Measurements from ENCODE around the gene HNRNPM. TPM values are rescaled to one million over a fixed set of nuclear protein-coding genes. Genes with fewer than 3 reads are reported as not detected.

The HNRNPM gene
- total RNA-seq, 6 experiments from 2014 or later, result 144 to 217 (median 194) TPM

DNA sequence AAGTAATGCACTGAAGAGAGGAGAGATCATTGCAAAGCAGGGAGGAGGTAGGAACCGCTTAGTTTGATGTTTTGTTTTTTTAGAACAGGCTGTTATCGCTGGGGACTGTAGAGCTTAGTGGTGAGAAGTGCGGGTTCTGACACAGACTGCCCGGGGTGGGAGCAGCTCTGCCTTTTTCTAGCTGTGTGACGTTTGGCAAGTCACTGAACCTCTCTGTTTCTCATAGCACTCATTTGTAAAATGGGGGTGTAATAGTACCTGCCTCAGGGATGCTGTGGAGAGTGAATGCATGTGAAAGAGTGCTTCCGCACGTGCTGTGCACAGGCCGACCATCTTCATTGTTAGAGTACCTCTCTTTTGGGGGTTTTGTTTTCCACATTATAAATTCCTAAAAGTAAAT lies 38.4 kb downstream of the HNRNPM start:
- H3K27ac Mint-ChIP-seq, result no peak overlapping the region
- DNase-seq, result no peak
- peaks cover 27% of the 10 kb centered on the region for H3K36me3 Mint-ChIP-seq (ENCODE audit: low read depth)
- no peaks in the 10 kb centered on the region for H3K9me3 Mint-ChIP-seq
- H3K4me3 Mint-ChIP-seq, result no peak overlapping the region
- TF ChIP-seq, protein P1, sequence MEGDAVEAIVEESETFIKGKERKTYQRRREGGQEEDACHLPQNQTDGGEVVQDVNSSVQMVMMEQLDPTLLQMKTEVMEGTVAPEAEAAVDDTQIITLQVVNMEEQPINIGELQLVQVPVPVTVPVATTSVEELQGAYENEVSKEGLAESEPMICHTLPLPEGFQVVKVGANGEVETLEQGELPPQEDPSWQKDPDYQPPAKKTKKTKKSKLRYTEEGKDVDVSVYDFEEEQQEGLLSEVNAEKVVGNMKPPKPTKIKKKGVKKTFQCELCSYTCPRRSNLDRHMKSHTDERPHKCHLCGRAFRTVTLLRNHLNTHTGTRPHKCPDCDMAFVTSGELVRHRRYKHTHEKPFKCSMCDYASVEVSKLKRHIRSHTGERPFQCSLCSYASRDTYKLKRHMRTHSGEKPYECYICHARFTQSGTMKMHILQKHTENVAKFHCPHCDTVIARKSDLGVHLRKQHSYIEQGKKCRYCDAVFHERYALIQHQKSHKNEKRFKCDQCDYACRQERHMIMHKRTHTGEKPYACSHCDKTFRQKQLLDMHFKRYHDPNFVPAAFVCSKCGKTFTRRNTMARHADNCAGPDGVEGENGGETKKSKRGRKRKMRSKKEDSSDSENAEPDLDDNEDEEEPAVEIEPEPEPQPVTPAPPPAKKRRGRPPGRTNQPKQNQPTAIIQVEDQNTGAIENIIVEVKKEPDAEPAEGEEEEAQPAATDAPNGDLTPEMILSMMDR (IDR thresholded peaks at IDR 0.05), result no peak
- H3K4me1 Mint-ChIP-seq (ENCODE audit: low read depth), result peaks cover 8% of the 10 kb centered on the region
- H3K27me3 Mint-ChIP-seq (ENCODE audit: insufficient read depth), result peaks cover 4% of the 10 kb centered on the region; the same call in 1 of the 2 replicates

DNA sequence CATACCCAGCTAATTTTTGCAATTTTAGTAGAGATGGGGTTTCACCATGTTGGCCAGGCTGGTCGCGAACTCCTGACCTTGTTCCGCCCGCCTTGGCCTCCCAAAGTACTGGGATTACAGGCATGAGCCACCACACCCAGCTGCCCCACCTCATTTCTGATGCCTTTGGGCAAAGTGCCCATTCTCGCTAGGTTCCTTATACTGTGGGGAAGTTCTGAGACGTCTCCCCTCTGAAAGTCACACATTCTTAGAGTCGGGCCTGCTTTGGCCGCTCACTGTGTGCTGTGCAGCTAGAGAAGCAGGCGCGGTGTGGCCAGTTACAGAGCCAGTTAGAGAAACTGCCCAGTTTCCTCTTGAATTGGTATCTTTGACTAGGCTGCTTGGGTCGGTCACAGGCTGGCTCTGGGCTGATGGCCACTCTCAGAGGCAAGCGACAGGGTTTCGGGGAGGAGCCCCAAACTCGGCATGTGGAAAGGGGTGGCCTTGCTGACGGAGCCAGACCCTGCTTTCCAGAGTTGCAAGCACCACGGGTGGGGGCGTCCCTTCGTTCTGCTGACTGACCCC lies 39.6 kb downstream of the HNRNPM start:
- H3K36me3 Mint-ChIP-seq (ENCODE audit: low read depth), result peaks cover 36% of the 10 kb centered on the region
- peaks cover 6% of the 10 kb centered on the region; the same call in 1 of the 2 replicates for H3K27me3 Mint-ChIP-seq (ENCODE audit: insufficient read depth)
- no peak overlapping the region for H3K4me3 Mint-ChIP-seq

DNA sequence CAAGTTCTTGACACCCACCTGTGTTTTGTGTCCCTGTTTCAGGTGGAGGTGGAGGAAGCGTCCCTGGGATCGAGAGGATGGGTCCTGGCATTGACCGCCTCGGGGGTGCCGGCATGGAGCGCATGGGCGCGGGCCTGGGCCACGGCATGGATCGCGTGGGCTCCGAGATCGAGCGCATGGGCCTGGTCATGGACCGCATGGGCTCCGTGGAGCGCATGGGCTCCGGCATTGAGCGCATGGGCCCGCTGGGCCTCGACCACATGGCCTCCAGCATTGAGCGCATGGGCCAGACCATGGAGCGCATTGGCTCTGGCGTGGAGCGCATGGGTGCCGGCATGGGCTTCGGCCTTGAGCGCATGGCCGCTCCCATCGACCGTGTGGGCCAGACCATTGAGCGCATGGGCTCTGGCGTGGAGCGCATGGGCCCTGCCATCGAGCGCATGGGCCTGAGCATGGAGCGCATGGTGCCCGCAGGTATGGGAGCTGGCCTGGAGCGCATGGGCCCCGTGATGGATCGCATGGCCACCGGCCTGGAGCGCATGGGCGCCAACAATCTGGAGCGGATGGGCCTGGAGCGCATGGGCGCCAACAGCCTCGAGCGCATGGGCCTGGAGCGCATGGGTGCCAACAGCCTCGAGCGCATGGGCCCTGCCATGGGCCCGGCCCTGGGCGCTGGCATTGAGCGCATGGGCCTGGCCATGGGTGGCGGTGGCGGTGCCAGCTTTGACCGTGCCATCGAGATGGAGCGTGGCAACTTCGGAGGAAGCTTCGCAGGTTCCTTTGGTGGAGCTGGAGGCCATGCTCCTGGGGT lies 41.0 kb downstream of the HNRNPM start:
- Mint-ChIP-seq H3K9me3 (no peaks in the 10 kb centered on the region), H3K4me1 (ENCODE audit: low read depth) (0 out of 2 replicates have a peak, but pooled peaks cover 4% of the 10 kb centered on the region), H3K27me3 (ENCODE audit: insufficient read depth) (peaks cover 10% of the 10 kb centered on the region), H3K4me3 (no peak overlapping the region), H3K36me3 (ENCODE audit: low read depth) (peaks cover 36% of the 10 kb centered on the region), H3K27ac (no peak overlapping the region)
- TF ChIP-seq, protein P1 (IDR thresholded peaks at IDR 0.05), result no peak
- DNase-seq, result no peak

More for the DNA sequence above, 39.6 kb downstream of the HNRNPM start:
- H3K27ac Mint-ChIP-seq, result no peak overlapping the region
- DNase-seq, result no peak
- no peaks in the 10 kb centered on the region for H3K9me3 Mint-ChIP-seq
- TF ChIP-seq, protein P1 (IDR thresholded peaks at IDR 0.05), result no peak
- 0 out of 2 replicates have a peak, but pooled peaks cover 5% of the 10 kb centered on the region for H3K4me1 Mint-ChIP-seq (ENCODE audit: low read depth)

DNA sequence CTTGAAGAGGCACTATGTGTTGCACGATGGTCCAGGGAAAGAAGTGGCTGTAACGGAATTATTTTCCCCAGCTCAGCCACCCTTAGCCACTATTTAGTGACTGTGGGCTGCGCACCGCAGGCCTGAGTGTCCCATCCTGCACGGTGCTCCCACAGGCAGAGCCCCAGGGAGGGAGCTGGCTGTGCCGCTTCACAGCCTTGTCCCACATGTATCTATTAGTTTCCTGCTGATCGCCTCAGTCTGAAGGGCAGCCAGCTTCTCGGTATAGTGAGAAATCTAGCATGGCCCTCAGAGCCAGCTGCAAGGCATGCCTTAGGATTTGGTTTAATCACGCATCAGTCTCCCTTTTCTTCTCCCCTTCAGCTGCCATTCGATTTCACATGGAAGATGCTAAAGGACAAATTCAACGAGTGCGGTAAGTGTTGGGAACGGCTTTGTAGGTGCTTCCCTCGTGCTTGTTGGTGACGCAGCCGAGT lies 41.9 kb downstream of the HNRNPM start:
- H3K27me3 Mint-ChIP-seq (ENCODE audit: insufficient read depth), result peaks cover 10% of the 10 kb centered on the region
- H3K36me3 Mint-ChIP-seq (ENCODE audit: low read depth), result peaks cover 36% of the 10 kb centered on the region
- no peaks in the 10 kb centered on the region for H3K9me3 Mint-ChIP-seq
- no peak for DNase-seq
- no peak overlapping the region for H3K27ac Mint-ChIP-seq
- H3K4me3 Mint-ChIP-seq, result no peak overlapping the region
- TF ChIP-seq, protein P1 (IDR thresholded peaks at IDR 0.05), result no peak
- H3K4me1 Mint-ChIP-seq (ENCODE audit: low read depth), result no peaks in the 10 kb centered on the region

DNA sequence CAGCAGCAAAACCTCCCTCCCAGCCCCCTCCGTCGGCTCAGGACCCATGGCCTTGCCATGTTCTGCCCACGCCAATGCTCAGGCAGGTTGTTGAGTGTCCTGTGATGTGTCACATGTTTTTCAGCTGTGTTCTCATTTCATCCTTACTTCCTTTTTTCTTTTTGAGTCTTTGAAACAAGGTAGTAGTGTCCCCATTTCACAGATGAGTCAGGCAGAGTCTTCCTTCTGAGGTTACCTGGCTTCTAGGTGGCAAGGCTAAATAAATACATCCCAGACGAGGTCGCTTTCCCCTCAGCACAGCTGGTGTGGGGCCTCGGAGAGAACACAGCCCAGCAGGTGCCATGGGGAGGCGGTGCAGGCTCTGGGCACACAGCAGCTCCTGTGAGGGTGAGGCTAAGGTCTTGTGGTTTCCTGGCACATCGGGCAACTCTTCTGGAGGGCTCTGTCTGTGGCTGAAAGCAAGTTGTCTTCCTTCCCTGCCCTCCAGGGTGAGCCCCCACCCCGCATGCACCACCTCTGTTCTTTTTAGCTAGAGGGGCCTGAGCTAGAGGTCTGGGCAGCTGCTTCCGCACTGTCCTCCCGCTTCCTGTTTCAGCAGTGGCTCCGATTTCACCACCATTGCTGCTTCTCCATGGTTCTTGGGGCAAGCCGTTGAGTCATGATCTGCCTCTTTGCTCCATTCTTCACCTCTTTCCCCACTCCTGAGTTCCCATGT lies 42.5 kb downstream of the HNRNPM start:
- TF ChIP-seq, protein P1 (IDR thresholded peaks at IDR 0.05), result no peak
- Mint-ChIP-seq H3K27me3 (ENCODE audit: insufficient read depth) (peaks cover 10% of the 10 kb centered on the region), H3K4me1 (ENCODE audit: low read depth) (no peaks in the 10 kb centered on the region), H3K27ac (no peak overlapping the region; the same call in 1 of the 2 replicates), H3K4me3 (no peak overlapping the region), H3K9me3 (no peaks in the 10 kb centered on the region), H3K36me3 (ENCODE audit: low read depth) (peaks cover 36% of the 10 kb centered on the region)
- no peak for DNase-seq
